ENCODE data around the gene UVSSA. TPM values are rescaled to one million over a fixed set of nuclear protein-coding genes. Genes with fewer than 3 reads are reported as not detected.

Gene UVSSA
- total and polyA plus RNA-seq, 2 donors (not counting 1 experiment from before 2014, with no cell fraction given), result 34.6 to 40.5 TPM

GRCh38 chr4:1354136-1354982 is 7.4 kb downstream of the UVSSA start:
- H2AFZ ChIP-seq (ENCODE audit: insufficient read depth, low read depth, low read length, poor library complexity, severe bottlenecking), result no peak overlapping the region
- no peaks in the 10 kb centered on the region for H3K27me3 Mint-ChIP-seq
- WGBS (ENCODE audit: insufficient coverage), result 91% methylated on average over 31 of the region's 36 CpGs
- peaks cover 0 to 3% (median 0%) of the 10 kb centered on the region in 3 donors for H3K9me3 ChIP-seq (ENCODE audit: control extremely low read depth in 1 of 3, control insufficient read depth in 2 of 3, insufficient read depth in 1 of 3, low read length in 2 of 3)
- DNase-seq (no peak), ATAC-seq (ENCODE audit: low read depth) (no peak)
- peaks cover 9% of the 10 kb centered on the region for H3K4me1 Mint-ChIP-seq
- H3K79me2 ChIP-seq (ENCODE audit: control insufficient read depth, insufficient read depth, low read length), result peaks cover 4% of the 10 kb centered on the region
- no peak overlapping the region for H3K9ac ChIP-seq (ENCODE audit: low read length)
- H3K4me3 Mint-ChIP-seq, result no peak overlapping the region
- TF ChIP-seq CTCF (IDR thresholded peaks at IDR 0.05), result no peak
- TF ChIP-seq EZH2 (IDR thresholded peaks at IDR 0.05; ENCODE audit: borderline replicate concordance, insufficient read depth, low read depth, low read length, poor library complexity, severe bottlenecking), result no peak
- no peak overlapping the region for H3K4me3 ChIP-seq (ENCODE audit: control extremely low read depth in 1 of 5, extremely low read depth in 1 of 5, insufficient read depth in 1 of 5, low read depth in 2 of 5, low read length in 4 of 5)
- ChIA-PET POLR2A (no interaction called here), CTCF (interaction anchor here (1.2 to 7.7 kb wide), 5 partner anchors 11 to 612 kb away, joined by 3 to 102 read pairs (median 9); no protein-coding TSS in a partner anchor)
- H3K27ac Mint-ChIP-seq, result no peak overlapping the region
- no peak overlapping the region for H3K27ac ChIP-seq (ENCODE audit: low read length in 2 of 2)
- H3K9me3 Mint-ChIP-seq (ENCODE audit: insufficient read depth), result no peaks in the 10 kb centered on the region
- H3K4me2 ChIP-seq (replicated peaks; ENCODE audit: low read depth, low read length, poor library complexity, severe bottlenecking), result no peak overlapping the region
- H3K4me1 ChIP-seq (ENCODE audit: control insufficient read depth in 2 of 2, insufficient read depth in 2 of 2, low read length in 2 of 2), result peaks cover 3 to 7% of the 10 kb centered on the region in 2 donors
- peaks cover 0 to 33% of the 10 kb centered on the region in 2 experiments for H3K36me3 ChIP-seq (replicated peaks in 1 of 2; ENCODE audit: control extremely low read depth in 1 of 2, control insufficient read depth in 1 of 2, extremely low read depth in 1 of 2, insufficient read depth in 2 of 2, low read length in 1 of 2)
- H3K27me3 ChIP-seq (replicated peaks in 1 of 4; ENCODE audit: control extremely low read depth in 1 of 4, control insufficient read depth in 3 of 4, insufficient read depth in 4 of 4, low read length in 3 of 4), result no peaks in the 10 kb centered on the region
- H4K20me1 ChIP-seq (ENCODE audit: control insufficient read depth, insufficient read depth, low read length, poor library complexity, severe bottlenecking), result peaks cover 9% of the 10 kb centered on the region
- intact Hi-C loops (cut with micrococcal nuclease), result loop anchor here (5.0 kb wide), 2 partner anchors 432 to 1112 kb away; no protein-coding TSS in a partner anchor

- intact Hi-C loops (cut with micrococcal nuclease), result loop anchor here (5.0 kb wide), 2 partner anchors 433 to 1113 kb away; no protein-coding TSS in a partner anchor
- H3K9ac ChIP-seq (ENCODE audit: low read length), result no peak overlapping the region
- peaks cover 3 to 7% of the 10 kb centered on the region in 2 donors for H3K4me1 ChIP-seq (ENCODE audit: control insufficient read depth in 2 of 2, insufficient read depth in 2 of 2, low read length in 2 of 2)
- no peak for DNase-seq
- no peak for ATAC-seq (ENCODE audit: low read depth)
- H3K79me2 ChIP-seq (ENCODE audit: control insufficient read depth, insufficient read depth, low read length), result no peaks in the 10 kb centered on the region
- POLR2A ChIA-PET, result no interaction called here
- Mint-ChIP-seq H3K4me3 (no peak overlapping the region), H3K27ac (no peak overlapping the region), H3K4me1 (peaks cover 9% of the 10 kb centered on the region), H3K27me3 (no peaks in the 10 kb centered on the region), H3K9me3 (ENCODE audit: insufficient read depth) (no peaks in the 10 kb centered on the region)
- H3K4me2 ChIP-seq (replicated peaks; ENCODE audit: low read depth, low read length, poor library complexity, severe bottlenecking), result no peak overlapping the region
- no peak for TF ChIP-seq CTCF (IDR thresholded peaks at IDR 0.05)
- TF ChIP-seq EZH2 (IDR thresholded peaks at IDR 0.05; ENCODE audit: borderline replicate concordance, insufficient read depth, low read depth, low read length, poor library complexity, severe bottlenecking), result no peak
- WGBS (ENCODE audit: insufficient coverage), result 90% methylated on average over 18 of the region's 18 CpGs
- peaks cover 9% of the 10 kb centered on the region for H4K20me1 ChIP-seq (ENCODE audit: control insufficient read depth, insufficient read depth, low read length, poor library complexity, severe bottlenecking)
- no peak overlapping the region for H2AFZ ChIP-seq (ENCODE audit: insufficient read depth, low read depth, low read length, poor library complexity, severe bottlenecking)
- H3K27ac ChIP-seq (ENCODE audit: low read length in 2 of 2), result no peak overlapping the region
- H3K9me3 ChIP-seq (ENCODE audit: control extremely low read depth in 1 of 3, control insufficient read depth in 2 of 3, insufficient read depth in 1 of 3, low read length in 2 of 3), result peaks cover 0 to 3% (median 0%) of the 10 kb centered on the region in 3 donors
- H3K36me3 ChIP-seq (replicated peaks in 1 of 2; ENCODE audit: control extremely low read depth in 1 of 2, control insufficient read depth in 1 of 2, extremely low read depth in 1 of 2, insufficient read depth in 2 of 2, low read length in 1 of 2), result peaks cover 0 to 35% of the 10 kb centered on the region in 2 experiments
- H3K27me3 ChIP-seq (replicated peaks in 1 of 4; ENCODE audit: control extremely low read depth in 1 of 4, control insufficient read depth in 3 of 4, insufficient read depth in 4 of 4, low read length in 3 of 4), result no peaks in the 10 kb centered on the region
- H3K4me3 ChIP-seq (ENCODE audit: control extremely low read depth in 1 of 5, extremely low read depth in 1 of 5, insufficient read depth in 1 of 5, low read depth in 2 of 5, low read length in 4 of 5), result no peak overlapping the region
- CTCF ChIA-PET, result interaction anchor here (1.2 to 7.7 kb wide), 6 partner anchors 8 to 612 kb away, joined by 3 to 102 read pairs (median 8); partner anchors contain the start of gene UVSSA
Measured at GRCh38 chr4:1354983-1355275, 7.9 kb downstream of the UVSSA start.

All from B cell (primary cell).